Activated T-cell treated with anti-CD3 and anti-CD28 coated beads, Interleukin-2, amount 50 U/mL, for 24 hours (primary cell): ENCODE measurements around the gene SLC12A7.

Experiments
- DNase-seq: peaks from one replicate; pipeline ENCODE4 v3.0.0-alpha.2; 2020
- H3K27ac Mint-ChIP-seq: 2 replicates; pipeline ENCODE4 v1.8.0; 2020; ENCODE audit warnings: mild to moderate bottlenecking, mixed read lengths
- H3K27me3 Mint-ChIP-seq: 2 replicates; pipeline ENCODE4 v1.8.0; 2020; ENCODE audit warnings: mixed read lengths
- H3K36me3 Mint-ChIP-seq: 2 replicates; pipeline ENCODE4 v1.8.0; 2020; ENCODE audit warnings: low read depth, mixed read lengths
- H3K4me1 Mint-ChIP-seq: 2 replicates; pipeline ENCODE4 v1.8.0; 2020; ENCODE audit warnings: low read depth, mixed read lengths
- H3K4me3 Mint-ChIP-seq: 2 replicates; pipeline ENCODE4 v1.8.0; 2020; ENCODE audit warnings: mild to moderate bottlenecking, moderate library complexity, mixed read lengths
- H3K9me3 Mint-ChIP-seq: 2 replicates; pipeline ENCODE4 v1.8.0; 2020; ENCODE audit warnings: mixed read lengths

Gene SLC12A7

DNA sequence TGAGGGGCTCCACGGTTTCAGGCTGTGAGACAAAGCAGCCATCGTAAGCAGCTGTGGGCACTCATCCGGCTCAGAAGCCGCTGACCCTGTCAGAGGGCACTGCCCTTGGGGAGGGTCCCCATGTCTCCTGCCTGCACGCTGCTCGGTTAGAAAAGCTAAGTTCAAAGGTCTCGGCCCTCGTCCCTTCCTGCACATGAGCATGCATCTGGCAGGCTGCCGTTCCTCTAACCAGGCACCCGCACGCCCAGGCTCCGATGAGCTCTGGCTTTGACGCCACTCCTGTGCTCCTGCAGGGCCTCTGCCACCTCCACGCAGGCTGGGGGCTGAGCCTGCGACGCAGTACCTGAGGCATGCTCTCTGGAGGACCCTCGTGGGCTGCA, 52.0 kb downstream of the SLC12A7 start:
- no peaks in the 10 kb centered on the region for H3K4me1 Mint-ChIP-seq
- peaks cover 68% of the 10 kb centered on the region for H3K36me3 Mint-ChIP-seq
- DNase-seq, result no peak
- no peak overlapping the region for H3K4me3 Mint-ChIP-seq
- no peaks in the 10 kb centered on the region for H3K27me3 Mint-ChIP-seq
- no peak overlapping the region for H3K27ac Mint-ChIP-seq
- H3K9me3 Mint-ChIP-seq, result no peaks in the 10 kb centered on the region

DNA sequence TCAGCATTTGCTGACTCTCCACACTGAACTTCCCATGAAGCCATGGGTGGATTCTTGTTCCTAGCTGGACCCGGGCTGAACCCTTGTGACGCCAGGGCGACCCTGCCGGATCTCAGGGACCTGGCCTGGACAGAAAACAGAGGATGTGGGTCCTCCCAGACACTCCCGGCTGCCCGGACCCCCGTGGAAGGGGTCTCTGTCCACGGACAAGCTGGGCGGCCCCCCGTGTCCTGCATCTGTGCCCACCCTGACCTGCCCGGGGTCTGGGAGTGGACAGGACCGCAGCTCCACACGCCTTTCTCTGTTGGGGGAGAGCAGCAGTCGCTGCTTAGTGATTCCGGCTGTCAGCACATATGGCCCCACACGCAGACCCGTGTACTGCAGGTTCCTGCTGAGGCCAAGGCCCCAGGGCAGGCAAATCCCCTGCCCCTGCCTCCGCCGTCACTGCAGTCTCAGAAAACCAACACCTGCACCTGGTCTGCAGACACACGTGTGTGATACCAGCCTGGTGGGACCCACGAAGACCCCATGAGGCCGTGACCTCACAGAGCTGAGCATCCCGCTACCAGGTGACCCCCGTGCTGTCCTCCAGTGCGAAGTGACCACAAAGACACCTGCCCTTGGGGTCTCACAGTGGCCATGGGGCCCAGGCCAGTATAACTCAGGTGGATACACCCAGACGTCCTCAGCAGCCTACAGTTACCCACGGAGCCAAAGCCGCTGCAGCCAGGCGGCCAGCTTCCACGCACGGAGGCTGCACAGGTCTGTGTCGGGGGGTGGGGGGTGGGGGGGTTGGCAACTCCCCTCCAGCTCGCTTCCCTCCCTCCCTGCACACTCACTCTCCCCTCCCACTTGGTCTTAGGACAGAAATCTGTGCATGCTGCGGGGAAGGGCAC, 52.6 kb downstream of the SLC12A7 start:
- Mint-ChIP-seq H3K9me3 (no peaks in the 10 kb centered on the region), H3K36me3 (peaks cover 70% of the 10 kb centered on the region), H3K27me3 (no peaks in the 10 kb centered on the region), H3K4me1 (no peaks in the 10 kb centered on the region), H3K4me3 (no peak overlapping the region), H3K27ac (no peak overlapping the region)
- DNase-seq, result no peak

DNA sequence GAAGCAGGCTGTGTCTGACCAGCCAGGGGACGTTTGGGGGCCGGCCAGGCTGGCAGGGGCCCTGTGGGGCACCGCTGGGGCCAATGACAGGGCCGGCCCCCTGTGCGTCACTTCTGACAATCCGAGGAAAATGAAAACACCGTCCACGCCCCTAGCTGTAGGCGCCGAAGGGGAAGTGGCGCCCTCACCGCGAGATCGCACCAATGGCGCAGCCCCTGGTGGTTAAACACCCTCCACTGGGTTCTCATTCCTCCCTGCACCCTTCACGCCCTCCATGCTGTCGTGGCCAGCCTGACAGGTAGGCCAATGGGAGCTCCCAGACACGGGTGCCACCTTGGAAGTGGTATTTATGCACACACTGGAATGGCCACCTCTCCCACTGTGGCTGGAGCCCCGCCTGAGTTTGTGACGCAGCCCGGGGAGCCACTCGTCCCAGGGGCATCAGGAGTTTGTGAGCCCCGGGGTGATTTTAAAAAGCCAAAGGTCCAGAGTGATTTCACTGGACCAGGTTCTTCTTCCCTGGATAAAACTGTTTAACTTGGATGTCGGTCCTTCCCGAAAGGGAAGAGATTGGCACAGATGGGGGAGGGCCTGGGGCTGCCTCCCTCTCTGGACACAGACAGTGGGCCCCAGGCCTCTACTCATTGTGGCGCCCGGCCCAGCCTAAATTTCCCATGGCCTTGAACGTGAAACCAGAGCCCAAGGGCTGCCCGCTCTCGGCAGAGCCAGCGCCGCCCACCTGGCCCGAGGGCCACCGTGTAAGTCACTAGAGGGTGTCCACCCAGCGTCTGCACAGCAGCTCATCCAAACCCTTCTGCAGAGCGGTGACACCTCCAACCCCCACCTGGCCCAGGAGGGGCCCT, 53.5 kb downstream of the SLC12A7 start:
- peaks cover 77% of the 10 kb centered on the region for H3K36me3 Mint-ChIP-seq
- no peaks in the 10 kb centered on the region for H3K4me1 Mint-ChIP-seq
- no peaks in the 10 kb centered on the region for H3K9me3 Mint-ChIP-seq
- no peak for DNase-seq
- no peak overlapping the region for H3K4me3 Mint-ChIP-seq
- no peaks in the 10 kb centered on the region for H3K27me3 Mint-ChIP-seq
- H3K27ac Mint-ChIP-seq, result no peak overlapping the region

DNA sequence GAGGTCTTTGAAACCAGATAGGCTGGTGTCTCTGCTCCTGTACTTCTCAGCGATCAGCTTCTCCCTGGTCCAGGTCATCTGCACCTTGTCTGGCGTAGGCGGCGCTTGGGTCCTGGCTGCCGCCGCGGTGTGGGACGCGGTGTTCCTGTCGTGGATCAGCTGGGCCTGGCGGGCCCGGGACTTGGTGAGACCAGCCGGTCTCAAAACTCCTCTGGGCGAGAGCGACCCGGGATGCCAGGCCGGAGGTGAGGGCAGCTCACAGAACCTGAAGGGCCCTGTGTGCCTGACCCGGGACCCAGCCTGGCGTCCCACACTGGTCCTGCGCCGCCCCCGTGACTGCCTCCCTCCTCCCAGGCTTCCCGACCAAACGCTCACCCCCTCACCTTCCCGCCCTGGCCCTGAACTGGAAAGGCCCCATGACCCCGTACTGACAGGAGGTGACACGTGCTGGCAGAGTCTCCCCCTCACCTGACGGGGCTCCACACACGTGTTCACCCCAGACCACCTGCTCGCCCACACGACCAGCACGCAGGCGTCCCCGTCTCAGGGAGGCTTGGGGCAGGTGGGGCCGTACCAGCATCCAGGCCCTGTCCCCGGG, 54.3 kb downstream of the SLC12A7 start:
- H3K4me1 Mint-ChIP-seq, result no peaks in the 10 kb centered on the region
- DNase-seq, result no peak
- no peak overlapping the region for H3K4me3 Mint-ChIP-seq
- no peak overlapping the region for H3K27ac Mint-ChIP-seq
- H3K27me3 Mint-ChIP-seq, result no peaks in the 10 kb centered on the region
- peaks cover 81% of the 10 kb centered on the region for H3K36me3 Mint-ChIP-seq
- no peaks in the 10 kb centered on the region for H3K9me3 Mint-ChIP-seq

DNA sequence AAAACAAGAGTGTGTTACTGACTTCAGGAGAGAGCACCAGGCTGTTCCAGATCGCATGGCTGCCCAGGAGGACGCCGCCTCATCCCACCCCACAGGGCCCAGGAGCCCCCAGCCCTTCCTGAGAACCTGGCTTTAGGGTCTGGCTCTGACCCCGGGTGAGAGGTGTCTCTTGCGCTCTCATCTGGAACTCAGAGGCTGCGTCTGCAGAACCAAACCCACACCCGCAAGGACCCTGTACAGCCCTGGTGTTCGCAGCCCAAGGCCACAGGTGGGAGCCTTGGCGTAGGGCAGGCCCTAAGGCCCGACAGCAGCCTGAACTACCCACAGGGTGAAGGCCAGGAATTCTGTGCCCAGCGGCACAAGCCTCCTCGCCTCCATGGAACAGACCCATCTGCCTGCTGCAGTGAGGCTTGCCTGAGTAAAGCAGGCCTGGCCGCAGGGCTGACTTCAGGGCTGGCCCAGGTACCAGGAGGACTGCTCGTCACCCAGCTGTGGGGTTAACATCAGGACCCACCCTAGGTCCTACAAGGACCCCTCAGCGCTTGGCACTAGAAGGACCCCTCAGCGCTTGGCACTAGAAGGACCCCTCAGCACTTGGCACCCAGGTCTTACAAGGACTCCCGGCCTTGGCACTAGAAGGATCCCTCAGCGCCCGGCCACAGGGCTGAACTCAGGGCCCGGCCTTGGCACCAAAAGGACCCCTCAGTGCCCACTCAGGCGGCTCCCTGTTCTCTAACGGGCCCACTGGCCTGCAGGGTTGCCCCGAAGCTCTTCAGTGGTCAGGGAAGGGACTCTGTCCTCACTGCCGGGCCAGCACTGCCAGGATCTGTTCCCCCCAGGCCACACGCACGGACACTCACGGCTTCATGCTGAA, 55.0 kb downstream of the SLC12A7 start:
- Mint-ChIP-seq H3K36me3 (peaks cover 84% of the 10 kb centered on the region), H3K27ac (no peak overlapping the region), H3K9me3 (no peaks in the 10 kb centered on the region), H3K4me1 (no peaks in the 10 kb centered on the region), H3K27me3 (no peaks in the 10 kb centered on the region), H3K4me3 (no peak overlapping the region)
- no peak for DNase-seq

DNA sequence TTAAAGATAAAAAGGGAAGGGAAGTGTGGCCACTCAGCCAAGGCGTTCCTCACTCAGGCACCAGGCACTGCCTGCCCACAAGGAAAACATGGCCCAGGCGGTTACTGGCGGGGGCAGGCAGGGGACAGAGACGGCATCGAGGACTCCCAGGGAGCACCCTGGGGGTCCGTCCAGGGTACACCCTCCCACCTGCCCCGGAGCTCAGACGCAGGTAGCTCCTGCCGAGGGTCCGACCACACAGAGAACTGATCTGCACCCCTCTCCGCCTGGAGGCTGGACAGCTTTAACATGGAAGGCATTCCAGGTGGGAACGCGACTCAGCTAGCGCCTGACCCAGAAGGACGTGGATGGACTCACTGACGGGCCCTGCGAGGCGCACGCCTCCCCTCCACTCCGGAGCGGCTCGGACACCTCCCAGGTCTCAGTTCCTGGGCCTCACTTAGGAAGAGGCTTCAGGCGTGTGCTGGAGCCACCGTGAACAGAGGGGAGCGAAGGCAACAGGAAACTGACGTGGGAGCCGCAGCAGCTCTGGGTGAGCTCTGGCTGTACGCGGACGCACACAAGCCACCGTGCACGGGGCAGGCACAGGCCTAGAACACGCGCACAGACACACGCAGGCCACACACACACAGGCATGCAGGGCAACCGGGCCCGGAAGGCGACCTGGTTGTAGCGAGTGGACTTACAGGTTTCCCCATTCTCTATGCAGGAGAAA, 55.8 kb downstream of the SLC12A7 start:
- no peaks in the 10 kb centered on the region for H3K9me3 Mint-ChIP-seq
- H3K27me3 Mint-ChIP-seq, result no peaks in the 10 kb centered on the region
- DNase-seq, result no peak
- H3K4me1 Mint-ChIP-seq, result no peaks in the 10 kb centered on the region
- peaks cover 87% of the 10 kb centered on the region for H3K36me3 Mint-ChIP-seq
- no peak overlapping the region for H3K27ac Mint-ChIP-seq
- no peak overlapping the region for H3K4me3 Mint-ChIP-seq

DNA sequence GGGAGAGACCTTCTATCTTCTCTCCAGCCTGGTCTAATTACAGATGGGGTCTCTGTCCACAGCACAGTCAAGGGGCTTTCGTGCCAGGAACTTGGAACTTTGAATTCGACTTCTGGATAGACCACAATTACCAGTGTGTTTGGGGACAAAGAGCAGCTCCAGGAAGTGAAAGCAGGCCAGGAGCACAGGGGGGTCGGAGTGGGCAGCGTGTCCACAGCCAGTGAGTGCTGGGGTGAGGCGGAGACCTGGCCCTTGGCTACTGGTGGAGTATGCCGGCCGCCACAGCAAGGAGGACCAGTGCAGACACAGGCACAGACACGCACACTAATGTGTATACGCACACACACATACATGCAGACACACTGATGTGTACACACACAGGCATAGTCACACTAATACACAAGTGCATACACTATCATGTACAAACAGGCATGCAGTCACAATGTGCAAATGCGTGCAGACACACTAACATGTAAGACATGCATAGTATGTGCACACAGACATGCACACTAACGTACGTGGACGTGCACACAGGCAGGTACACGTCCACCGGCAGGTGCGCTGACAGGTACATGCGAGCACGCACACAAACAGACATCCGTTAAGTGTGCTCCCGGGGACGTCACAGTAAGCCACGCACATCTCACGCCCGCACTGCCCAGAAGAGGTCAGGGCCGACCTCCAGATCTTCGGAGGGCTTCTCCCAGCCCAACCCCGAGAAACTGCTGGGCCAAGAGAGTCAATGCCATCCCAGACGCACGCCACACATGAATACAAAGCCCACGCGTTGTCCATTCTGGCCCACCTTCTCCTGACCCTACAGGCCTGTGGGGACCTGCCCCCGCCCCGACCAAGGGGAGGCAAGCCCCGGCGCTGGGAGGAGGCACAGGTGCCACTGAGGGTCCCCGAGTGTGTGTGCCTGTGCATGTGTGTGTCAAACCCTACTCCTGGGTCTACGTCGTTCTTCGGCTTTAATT, 56.8 kb downstream of the SLC12A7 start:
- DNase-seq, result no peak
- H3K9me3 Mint-ChIP-seq, result no peaks in the 10 kb centered on the region
- H3K27ac Mint-ChIP-seq, result peak overlapping the region; percentile 20
- H3K4me1 Mint-ChIP-seq, result no peaks in the 10 kb centered on the region
- H3K4me3 Mint-ChIP-seq, result no peak overlapping the region
- H3K36me3 Mint-ChIP-seq, result peaks cover 88% of the 10 kb centered on the region
- no peaks in the 10 kb centered on the region for H3K27me3 Mint-ChIP-seq

DNA sequence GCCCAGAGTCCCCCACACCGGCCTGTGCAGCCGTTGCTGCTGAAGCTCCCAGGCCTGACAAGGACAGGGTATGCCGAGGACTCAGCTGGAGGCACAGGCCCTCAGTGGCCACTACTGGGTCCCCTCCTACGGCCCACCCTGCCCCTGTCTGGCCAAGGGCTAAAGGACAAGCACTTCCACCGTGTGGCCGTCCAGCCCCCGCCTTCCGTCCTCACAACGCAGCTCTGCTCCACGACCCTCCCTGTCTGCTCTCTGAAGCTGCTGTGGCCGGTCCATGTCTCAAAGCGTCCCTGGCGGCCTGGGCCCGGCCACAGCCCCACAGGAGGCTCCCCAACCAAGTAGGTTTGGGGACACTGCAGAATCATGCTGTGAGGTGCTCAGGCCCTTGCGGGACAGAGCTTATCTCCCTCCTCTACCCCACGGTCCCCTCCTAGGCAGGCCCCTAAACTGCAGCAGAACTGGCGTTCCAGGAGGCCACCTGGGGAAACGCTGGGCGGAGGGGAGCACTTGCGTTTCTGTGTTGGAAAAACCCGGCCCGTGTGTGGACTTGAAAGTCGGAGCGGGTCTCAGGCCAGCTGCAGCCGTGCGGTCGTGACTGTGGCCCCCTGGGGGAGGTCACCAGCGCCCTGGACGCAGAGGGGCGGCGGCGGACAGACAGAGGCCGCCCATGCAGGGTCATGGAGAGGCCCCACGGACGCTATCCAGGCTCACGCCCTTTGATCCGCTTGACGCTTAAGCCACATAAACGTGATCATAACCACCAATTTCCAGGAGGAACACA, 57.7 kb downstream of the SLC12A7 start:
- no peak for DNase-seq
- no peak overlapping the region for H3K4me3 Mint-ChIP-seq
- H3K36me3 Mint-ChIP-seq, result peaks cover 80% of the 10 kb centered on the region
- H3K9me3 Mint-ChIP-seq, result no peaks in the 10 kb centered on the region
- H3K4me1 Mint-ChIP-seq, result no peaks in the 10 kb centered on the region
- H3K27me3 Mint-ChIP-seq, result no peaks in the 10 kb centered on the region
- H3K27ac Mint-ChIP-seq, result no peak overlapping the region

DNA sequence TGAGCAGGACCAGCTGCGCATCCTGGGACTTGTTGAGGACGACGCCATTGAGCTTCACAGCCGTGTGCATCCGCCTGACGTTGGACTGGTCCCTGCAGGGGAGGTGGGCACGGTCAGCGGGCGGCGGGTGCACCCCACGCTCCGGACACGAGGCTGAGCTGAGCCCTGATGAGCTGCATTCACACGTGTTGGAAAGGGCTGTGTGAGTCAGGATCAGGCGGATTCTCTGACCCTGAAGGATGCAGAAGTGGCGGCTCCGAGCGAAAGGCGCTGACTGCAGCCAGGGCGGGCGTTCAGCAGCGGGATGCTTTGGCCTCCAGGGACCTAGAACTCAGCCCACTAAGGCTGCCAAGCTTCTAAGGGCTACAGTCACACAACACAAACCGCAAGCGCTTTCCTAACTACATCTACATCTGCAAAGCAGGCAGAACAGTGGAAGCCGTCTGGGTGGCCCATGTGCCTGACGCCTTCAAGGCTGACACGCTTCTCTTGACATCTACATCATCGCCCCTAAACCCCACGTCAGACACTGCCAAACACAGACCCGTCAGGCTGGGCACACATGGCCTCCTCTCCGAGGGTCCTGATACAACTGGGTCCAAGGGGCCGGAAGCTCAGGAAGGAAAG, 58.4 kb downstream of the SLC12A7 start:
- Mint-ChIP-seq H3K9me3 (no peaks in the 10 kb centered on the region), H3K4me1 (no peaks in the 10 kb centered on the region), H3K4me3 (no peak overlapping the region), H3K27me3 (no peaks in the 10 kb centered on the region), H3K36me3 (peaks cover 73% of the 10 kb centered on the region), H3K27ac (no peak overlapping the region)
- DNase-seq, result no peak

DNA sequence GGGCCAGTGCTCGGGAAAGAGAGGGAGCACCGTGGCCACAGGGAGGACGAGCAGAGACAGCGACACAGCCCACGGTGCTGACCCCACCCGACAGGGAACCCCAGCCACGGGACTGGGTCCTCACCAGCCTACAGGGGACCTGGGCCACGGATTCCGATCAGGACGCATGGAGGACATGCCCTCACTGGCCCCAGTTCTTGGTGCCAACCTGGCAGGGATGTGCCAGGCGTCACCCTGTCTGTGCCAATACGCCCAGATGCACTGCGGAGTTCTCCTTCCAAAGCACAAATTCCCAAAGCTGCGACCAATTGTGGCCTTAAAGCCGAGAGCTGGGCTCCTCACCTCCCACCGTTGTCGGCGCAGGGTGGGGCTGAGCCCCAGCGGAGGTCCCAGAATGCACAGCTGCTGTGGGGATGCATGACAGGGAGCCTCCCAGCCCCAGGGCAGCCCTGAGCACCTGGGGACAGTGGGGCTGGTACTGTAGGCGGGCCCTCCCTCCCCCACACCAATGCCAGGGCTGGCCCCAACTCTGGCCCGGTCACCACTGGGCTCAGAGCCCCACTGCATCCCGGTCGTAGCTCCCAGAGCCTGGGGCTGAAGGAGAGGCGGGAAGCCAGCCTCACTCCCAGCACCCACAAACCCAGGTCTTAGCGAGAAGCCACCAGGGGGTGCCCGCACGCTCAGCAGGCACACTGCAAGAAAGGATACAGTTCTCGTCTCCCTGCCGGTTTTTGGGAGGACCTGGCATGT, 59.0 kb downstream of the SLC12A7 start:
- DNase-seq, result no peak
- H3K4me3 Mint-ChIP-seq, result no peak overlapping the region
- H3K4me1 Mint-ChIP-seq, result no peaks in the 10 kb centered on the region
- H3K27me3 Mint-ChIP-seq, result no peaks in the 10 kb centered on the region
- peak overlapping the region; percentile 16 for H3K27ac Mint-ChIP-seq
- peaks cover 68% of the 10 kb centered on the region for H3K36me3 Mint-ChIP-seq
- peaks cover 2% of the 10 kb centered on the region for H3K9me3 Mint-ChIP-seq

DNA sequence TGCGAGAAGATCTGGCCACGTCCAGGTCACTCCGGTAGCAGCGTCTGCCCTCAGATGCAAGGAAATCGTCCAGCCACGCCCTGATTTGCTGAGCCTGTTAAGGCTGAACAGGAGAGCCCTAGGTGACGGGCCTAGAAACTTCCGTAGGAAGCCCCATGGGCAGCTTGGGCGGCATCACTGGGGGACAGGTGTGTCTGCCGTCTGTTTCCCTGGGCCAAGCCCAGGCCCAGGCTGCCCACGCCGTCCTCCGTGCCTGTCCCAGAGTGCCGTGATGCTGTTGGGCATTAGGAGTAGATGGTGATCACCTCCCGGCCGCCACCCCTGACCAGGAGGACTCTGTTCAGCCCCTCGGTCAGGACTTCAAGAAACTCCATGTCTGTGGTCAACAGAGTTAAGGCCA, 59.8 kb downstream of the SLC12A7 start:
- H3K27ac Mint-ChIP-seq, result no peak overlapping the region
- peaks cover 61% of the 10 kb centered on the region for H3K36me3 Mint-ChIP-seq

More for the DNA sequence above, 59.8 kb downstream of the SLC12A7 start:
- H3K4me1 Mint-ChIP-seq, result peaks cover 5% of the 10 kb centered on the region
- no peaks in the 10 kb centered on the region for H3K27me3 Mint-ChIP-seq
- peaks cover 9% of the 10 kb centered on the region for H3K9me3 Mint-ChIP-seq
- no peak overlapping the region for H3K4me3 Mint-ChIP-seq
- DNase-seq, result no peak
